GM12865 (cell line): Measurements from ENCODE around the gene TSSC4.

Experiments
- DNase-seq: peaks from one replicate; pipeline ENCODE4 v3.0.0; 2010; ENCODE audit warnings: low read depth
- H3K4me3 ChIP-seq: 2 replicates; pipeline ENCODE4 v1.5.1; 2011; ENCODE audit warnings: mild to moderate bottlenecking, low read depth, low read length, control low read depth
- CTCF ChIP-seq: IDR thresholded peaks from 2 replicates; pipeline ENCODE4 v1.5.1; 2011; ENCODE audit warnings: low read length, control low read depth, low read depth, inconsistent platforms; ENCODE audit not compliant: insufficient read depth; ENCODE audit errors: missing control alignments

TSSC4 gene

GRCh38 chr11:2452321-2453012 is 51.9 kb downstream of the TSSC4 start:
- no peak for DNase-seq
- no peak overlapping the region for H3K4me3 ChIP-seq
- TF ChIP-seq CTCF: no peak

GRCh38 chr11:2453436-2453835 is 52.9 kb downstream of the TSSC4 start:
- DNase-seq: no peak
- H3K4me3 ChIP-seq: no peak overlapping the region
- TF ChIP-seq CTCF: no peak
